SIG-M5 (cell line): ENCODE results near the gene MBL2.

ENCODE experiments used
- DNase-seq: peaks from one replicate; lab custom pipeline; 2025; lab: John Stamatoyannopoulos, UW

MBL2 gene

DNA sequence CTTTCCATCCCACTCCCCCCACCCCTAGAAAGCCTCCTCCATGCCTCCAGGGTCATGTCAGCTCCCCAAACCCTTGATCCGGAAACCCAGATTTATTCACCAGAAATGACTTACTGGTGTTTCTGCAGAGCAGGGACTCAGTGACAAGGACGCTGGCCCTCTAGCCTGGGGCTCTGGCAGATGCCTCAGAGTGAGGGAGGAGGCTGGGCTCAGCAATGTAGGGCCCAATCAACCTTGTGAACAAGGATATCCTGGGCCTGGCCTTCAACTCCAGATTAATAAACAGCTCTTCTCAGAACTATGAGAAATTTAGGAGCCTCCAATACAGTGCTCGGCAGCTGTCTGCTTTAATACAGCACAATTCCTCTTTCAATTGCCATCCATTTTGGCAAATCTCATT, at the start of gene MBL2:
MBL2 (minus strand) TSS at position 162 of the 400 bp plus-strand sequence. CDS start 1,149 bp downstream, outside the sequence.
- no peak for DNase-seq

DNA sequence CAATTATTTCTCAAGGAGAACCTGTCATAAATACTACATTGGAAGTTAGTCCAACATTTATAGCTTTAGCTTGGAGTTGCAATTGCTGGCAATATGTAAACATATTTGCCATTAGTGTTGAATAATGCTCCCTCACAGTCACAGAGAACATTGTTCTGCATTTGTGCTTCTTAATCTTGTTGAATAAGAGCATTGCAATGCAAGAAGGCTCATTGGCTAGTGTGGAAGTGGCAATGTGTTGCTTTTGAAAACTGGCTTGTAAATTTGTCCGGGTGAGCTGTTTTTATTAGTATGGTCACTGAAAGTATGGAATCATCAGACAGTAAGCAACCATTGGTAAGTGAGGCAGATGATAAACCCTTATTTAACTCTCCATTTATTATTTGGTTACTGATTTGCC, 47.7 kb upstream of the MBL2 start:
- no peak for DNase-seq

- no peak for DNase-seq
Observed at GRCh38 chr10:52818019-52818418, 45.4 kb upstream of the MBL2 start.

- no peak for DNase-seq
Observed at GRCh38 chr10:52814506-52814905, 41.9 kb upstream of the MBL2 start.

GRCh38 chr10:52811776-52812175, 39.2 kb upstream of the MBL2 start:
- no peak for DNase-seq

GRCh38 chr10:52810761-52811160, 38.2 kb upstream of the MBL2 start:
- no peak for DNase-seq

DNA sequence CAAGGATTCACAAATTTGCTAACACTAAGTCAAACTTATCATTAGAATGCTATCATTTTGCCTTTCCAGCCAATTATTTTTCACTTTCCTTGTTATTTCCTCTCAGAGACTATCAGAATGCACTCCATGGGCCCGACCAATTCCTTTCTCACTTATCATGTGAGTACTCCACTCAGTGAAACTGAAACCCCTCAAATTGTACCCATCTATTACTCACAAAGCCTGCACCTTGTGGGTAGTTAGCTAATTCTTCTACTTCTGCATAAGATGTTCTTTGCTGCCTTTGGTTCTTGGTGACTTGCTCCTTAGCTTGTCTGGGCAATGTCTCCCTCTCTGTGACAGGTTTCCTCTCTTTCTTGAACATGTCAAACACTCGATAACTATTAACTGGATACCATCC, 35.2 kb upstream of the MBL2 start:
- no peak for DNase-seq

GRCh38 chr10:52805414-52806285, 33.1 kb upstream of the MBL2 start:
- DNase-seq = no peak

DNA sequence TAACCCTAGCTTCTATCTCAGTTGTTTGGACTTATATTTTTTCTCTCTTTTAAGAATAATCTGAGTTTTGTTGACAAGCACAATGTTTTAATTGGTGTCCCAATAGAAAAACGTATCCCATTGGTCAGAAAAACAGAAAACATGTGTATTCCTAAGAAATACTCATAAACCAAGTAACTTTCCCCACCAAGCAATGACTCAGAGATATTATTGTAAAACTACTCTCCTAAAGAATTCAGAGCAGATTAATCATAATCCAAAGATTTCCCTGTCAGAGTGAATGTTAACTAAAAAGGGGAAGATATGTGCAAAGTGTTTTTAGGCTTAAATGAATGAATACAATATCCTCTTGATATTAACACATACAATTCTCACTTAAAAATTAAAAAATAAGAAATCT, 29.4 kb upstream of the MBL2 start:
- no peak for DNase-seq

GRCh38 chr10:52786098-52786497, 13.5 kb upstream of the MBL2 start:
- no peak for DNase-seq

DNA sequence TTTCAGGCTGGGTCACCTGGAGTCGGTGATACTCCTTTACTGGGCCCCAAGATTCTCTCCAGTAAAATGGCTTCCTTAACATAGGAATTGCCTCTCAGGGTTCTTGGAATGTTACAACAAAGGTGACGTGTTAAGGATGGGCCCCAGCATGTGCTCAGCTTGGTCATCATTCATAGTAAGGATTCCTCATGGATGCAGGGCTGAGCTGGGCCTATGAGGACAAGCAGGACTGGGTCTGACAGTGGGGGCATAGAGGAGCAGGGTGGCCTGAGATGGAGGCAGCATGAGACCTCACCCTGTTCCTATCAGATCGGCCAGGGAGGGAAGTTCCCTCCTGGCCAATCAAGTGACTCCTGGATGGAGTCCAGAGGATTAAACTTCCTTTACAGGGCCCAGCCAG, 12.8 kb upstream of the MBL2 start:
- no peak for DNase-seq

DNA sequence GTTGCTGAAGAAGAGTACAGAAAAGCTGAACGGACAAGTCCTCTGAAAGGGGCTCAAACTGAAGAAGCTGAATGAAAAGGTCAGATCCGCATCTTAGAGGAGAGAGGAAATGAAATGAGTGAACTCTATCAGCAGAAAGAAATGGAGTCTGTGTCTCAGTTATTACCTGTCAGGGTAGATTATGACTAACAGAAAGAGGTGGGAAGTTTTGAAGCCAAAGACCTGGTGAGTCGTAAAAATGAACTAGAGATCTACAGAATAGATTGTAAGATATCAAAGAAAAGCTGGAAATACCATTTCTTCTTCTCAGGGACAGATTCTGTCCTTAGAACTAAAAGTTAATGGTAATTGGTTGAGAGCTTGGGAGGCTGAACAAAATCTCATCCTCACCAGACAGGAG, 11.1 kb upstream of the MBL2 start:
- DNase-seq = no peak

- no peak for DNase-seq
Observed at GRCh38 chr10:52782554-52782953, 10.0 kb upstream of the MBL2 start.

DNA sequence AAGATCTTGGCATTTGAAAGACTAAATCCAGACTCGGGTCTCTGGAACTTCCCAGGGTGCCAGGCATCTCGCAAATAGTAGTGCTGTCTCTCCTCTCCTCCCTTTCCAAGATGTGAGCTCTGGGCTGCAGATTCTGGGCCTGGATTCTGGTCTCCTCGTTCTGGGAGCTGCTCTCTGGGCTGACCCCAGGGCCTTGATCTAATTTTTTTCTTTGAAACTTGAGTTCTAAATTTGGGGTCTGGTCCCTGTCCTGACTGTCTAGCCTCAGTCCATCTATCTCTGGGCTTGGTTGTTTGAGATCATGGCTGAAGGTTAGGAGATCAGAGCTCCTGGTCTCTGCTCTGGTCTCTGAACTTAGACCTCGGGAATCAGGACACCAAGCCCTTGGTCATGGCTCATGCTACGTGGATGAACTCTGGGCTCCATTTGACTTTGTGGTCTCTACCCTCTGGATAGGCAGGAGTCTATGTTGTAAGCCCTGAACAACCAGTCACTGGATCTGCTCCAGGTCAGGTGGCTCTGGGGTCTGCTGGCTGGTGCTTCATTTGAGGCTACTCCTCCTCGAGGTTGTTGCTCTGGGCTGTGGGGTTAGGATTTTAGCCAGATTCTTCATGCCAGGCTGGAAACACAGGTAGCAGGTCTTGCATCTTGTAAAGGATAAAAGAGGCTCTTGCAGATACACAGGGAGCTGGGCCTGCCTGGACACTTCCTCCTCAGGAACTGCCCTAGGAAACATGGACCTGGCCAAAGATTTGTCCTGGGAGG, 8.0 kb upstream of the MBL2 start:
- DNase-seq = no peak

GRCh38 chr10:52779541-52780390, 7.2 kb upstream of the MBL2 start:
- DNase-seq = no peak

DNA sequence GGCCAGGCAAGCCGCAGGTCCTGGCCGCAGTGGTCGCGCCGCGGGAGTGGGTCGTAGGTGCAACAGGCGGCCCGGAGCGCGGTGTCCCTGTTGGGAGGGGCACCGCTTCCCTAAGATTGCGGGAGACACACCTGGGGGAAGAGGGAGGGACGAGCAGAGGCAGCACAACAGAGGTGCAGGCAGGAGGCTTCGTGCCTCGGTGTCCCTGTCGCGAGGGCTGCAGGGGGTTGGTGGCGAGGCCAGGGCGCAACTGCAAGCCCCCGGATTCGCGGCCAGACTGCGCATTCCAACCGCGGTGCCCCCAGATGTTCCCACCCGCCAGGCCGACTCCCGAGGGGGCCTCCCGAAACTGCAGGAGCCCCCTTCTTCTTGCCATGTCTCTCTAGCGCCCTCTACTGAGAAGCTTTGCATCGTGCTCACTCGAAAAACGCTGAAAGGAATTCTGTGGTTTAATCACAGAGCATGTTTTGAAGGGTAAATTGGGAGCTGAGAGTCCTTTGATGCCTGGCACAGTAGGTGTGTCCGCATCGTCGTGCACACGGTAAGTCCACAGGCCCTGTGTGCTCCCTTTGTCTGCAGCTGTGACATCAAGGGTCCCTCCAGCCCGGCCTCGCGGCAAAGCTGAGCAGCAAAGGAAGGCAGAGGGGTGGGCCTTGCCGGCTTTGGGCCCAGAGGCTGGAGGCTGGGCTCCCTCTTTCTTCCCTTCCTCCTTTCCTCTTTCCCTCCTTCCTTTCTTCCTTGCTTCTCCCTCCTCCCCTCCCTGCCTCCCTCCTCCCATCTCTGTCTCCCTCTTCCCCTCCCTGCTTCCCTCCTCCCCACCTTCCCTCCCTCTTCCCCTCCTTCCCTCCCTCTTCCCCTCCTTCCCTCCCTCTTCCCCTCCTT, 6.2 kb upstream of the MBL2 start:
- no peak for DNase-seq

DNA sequence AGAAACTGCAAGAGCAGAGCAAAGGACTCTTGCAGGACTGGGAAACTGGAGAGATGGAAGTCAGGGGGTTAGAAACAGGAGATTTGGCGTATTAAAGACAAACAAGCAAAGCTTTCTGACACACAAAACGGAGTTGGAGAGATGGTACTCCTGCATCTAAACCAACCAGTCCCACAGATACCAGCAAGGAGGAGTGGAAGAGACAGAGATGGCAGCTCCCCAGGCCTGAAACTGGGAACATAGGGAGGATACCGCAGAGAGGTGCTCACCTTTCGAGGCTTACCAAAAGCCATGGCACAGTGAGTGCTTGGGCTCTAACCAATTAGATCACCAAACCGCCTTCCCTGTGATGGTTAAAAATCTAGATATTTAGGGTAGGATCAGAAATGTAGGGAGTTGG, 4.8 kb upstream of the MBL2 start:
- no peak for DNase-seq

DNA sequence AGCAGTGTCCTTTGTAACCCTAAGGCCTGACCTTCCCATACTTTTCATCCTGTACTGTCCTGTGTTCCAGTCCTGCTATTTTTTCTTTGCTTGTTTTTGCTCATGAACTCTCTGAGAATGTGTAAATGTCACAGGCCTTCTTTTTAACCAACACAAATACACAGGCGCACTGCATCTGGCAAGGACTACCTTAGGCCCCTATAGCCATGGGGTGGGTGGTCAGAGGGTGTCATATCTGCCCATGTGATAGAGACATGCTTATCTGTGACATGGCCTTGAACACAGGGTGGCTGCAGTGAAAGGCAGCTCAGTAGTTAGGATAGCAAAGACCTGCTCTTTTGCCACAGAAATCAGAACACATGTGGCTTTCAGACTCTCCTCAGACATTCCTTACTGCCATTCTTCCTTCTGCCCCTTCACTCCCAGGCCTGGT, 3.9 kb upstream of the MBL2 start:
- no peak for DNase-seq

DNA sequence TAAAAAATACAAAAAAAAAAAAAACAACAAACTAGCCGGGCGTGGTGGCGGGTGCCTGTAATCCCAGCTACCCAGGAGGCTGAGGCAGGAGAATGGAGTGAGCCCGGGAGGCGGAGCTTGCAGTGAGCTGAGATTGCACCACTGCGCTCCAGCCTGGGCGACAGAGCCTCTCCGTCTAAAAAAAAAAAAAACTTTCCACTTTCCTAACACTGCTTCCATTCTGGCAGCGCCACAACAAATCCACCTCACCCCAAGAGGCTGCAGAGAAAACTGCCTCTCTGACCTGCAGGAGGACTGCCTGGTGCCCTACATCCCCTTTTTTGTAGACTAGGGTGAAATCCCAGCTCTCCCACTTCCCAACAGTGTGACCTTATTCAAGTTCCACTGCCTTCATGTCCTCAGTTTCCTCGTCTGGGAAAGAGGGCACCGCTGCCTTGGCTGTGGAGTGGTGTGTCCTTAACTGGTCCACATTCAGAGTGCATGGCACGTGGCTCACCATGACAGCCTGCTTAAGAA, 2.6 kb upstream of the MBL2 start:
- no peak for DNase-seq

- no peak for DNase-seq
Observed at GRCh38 chr10:52774600-52775106, 2.1 kb upstream of the MBL2 start.

GRCh38 chr10:52774182-52774581, 1.6 kb upstream of the MBL2 start:
- DNase-seq = no peak
